ENCODE results near the gene DDX54.
"Not testable (repeated sequence)": the region's sequence is repeated elsewhere in the genome, so short reads cannot be mapped to it uniquely, and the experiment has no call there.

DDX54 gene

DNA sequence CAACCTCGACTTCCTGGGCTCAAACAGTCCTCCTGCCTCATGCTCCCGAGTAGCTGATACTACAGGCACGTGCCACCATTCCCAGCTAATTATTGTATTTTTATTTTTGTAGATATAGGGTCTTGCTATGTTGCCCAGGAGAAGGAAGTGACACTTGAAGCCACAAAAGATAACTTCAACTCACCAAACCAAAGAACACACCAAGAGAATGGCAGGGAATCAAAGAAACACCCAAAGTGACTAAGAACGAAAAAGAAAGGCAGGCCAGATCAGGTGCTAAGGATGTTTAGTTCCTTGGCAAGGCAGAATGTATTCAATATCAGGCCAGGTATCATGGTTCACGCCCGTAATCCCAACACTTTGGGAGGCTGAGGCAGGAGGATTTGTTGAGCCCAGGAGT lies 25.9 kb upstream of the DDX54 start:
- H3K9me3 ChIP-seq (ENCODE audit: control insufficient read depth, insufficient read depth, low read depth, low read length) = peaks cover 2% of the 10 kb centered on the region; the same call in 1 of the 2 replicates
- H3K4me3 ChIP-seq (ENCODE audit: low read depth, low read length) = no peak overlapping the region
- no peaks in the 10 kb centered on the region for H3K27me3 ChIP-seq (ENCODE audit: control insufficient read depth, insufficient read depth, low read length)
- H3K36me3 ChIP-seq (ENCODE audit: control insufficient read depth, insufficient read depth, low read length) = no peaks in the 10 kb centered on the region
- no peak overlapping the region for H3K9ac ChIP-seq (ENCODE audit: low read length)
- peaks cover 11% of the 10 kb centered on the region for H3K4me1 ChIP-seq (ENCODE audit: control insufficient read depth, insufficient read depth, low read length)
- H3K27ac ChIP-seq (ENCODE audit: low read depth, low read length) = no peak overlapping the region

DNA sequence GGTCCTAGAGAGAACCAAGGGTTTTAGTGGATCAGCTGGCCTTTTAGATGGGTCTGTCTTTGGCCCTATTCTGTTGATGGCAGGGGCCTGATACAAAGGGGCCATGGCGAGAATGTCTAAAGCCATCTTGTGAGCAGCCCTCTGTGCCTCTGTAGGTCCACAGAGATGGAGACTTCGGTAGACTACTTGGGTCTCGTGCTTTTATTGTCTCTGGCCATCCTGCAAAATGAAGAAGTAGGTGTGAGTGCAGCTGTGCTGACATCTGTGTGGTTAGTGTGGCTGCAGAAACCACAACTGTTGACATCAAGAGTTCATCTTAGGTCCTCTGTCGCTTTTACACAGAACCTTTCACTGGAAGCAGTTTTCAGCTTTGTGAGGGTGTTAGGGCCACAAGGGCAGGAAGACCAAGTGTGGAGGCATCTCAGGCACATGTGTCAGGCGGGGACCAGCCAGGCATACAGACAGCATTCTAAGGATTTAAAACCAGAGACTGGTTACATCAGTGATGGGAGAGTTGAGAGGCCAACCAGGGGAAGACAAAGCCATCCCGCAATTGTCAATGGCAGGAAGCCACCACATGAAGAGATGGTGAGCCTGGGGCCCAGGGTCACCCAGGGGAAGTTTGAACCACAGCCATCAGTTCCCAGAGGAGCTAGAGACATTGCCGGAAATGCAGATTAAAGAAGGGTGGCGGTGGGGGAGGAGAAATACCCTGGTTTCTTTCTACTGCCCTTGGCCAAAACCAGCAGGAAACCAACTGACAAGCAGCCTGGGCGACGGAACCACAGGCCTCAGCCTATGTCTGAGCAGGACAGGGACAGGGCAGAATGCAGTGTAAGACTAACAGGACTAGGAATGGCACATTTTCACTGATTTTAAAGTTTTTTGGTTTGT lies 23.0 kb upstream of the DDX54 start:
- H3K4me1 ChIP-seq (ENCODE audit: control insufficient read depth, insufficient read depth, low read length) = peaks cover 11% of the 10 kb centered on the region
- no peak overlapping the region for H3K9ac ChIP-seq (ENCODE audit: low read length)
- no peak overlapping the region for H3K27ac ChIP-seq (ENCODE audit: low read depth, low read length)
- H3K36me3 ChIP-seq (ENCODE audit: control insufficient read depth, insufficient read depth, low read length) = no peaks in the 10 kb centered on the region
- no peaks in the 10 kb centered on the region for H3K27me3 ChIP-seq (ENCODE audit: control insufficient read depth, insufficient read depth, low read length)
- H3K9me3 ChIP-seq (ENCODE audit: control insufficient read depth, insufficient read depth, low read depth, low read length) = peaks cover 3% of the 10 kb centered on the region; the same call in 1 of the 2 replicates
- H3K4me3 ChIP-seq (ENCODE audit: low read depth, low read length) = no peak overlapping the region

DNA sequence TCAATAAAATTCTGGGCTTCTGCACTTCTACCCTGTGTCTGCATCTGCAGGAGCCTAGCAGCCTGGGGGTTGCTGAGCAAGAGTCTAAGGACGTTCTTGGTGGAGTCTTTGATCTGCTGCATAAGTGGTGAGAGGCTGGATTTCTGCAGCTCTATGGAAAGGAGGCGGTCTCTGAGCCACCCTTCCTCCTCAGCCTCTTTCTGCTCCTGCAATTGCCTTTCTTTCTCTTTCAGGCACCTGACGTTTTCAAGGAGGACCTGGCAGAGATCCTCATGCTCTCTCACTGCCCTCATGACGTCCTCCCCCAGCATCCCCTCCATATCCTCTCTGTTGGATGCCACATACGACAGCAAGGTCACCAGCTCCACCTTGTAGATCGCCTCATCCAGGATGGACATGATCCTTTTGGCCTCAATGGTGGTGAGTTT lies 22.3 kb upstream of the DDX54 start:
- Histone ChIP-seq H3K9me3 (ENCODE audit: control insufficient read depth, insufficient read depth, low read depth, low read length) (peaks cover 3% of the 10 kb centered on the region; the same call in 1 of the 2 replicates), H3K27me3 (ENCODE audit: control insufficient read depth, insufficient read depth, low read length) (no peaks in the 10 kb centered on the region), H3K36me3 (ENCODE audit: control insufficient read depth, insufficient read depth, low read length) (no peaks in the 10 kb centered on the region), H3K9ac (ENCODE audit: low read length) (no peak overlapping the region), H3K4me1 (ENCODE audit: control insufficient read depth, insufficient read depth, low read length) (peaks cover 11% of the 10 kb centered on the region), H3K4me3 (ENCODE audit: low read depth, low read length) (no peak overlapping the region), H3K27ac (ENCODE audit: low read depth, low read length) (no peak overlapping the region)

DNA sequence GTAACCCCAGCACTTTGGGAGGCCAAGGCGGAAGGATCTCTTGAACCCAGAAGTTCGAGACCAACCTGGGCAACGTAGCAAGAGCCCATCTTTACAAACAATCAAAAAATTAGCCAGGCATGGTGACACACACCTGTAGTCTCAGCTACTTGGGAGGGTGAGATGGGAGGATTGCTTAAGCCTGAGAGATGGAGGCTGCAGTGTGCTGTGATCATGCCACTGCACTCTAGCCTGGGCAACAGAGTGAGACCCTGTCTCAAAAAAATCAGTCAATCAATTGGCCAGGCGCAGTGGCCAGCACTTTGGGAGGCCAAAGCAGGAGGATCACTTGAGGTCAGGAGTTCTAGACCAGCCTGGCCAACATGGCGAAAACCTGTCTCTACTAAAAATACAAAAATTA lies 21.5 kb upstream of the DDX54 start:
- H3K9ac ChIP-seq (ENCODE audit: low read length); H3K36me3 ChIP-seq (ENCODE audit: control insufficient read depth, insufficient read depth, low read length); H3K27me3 ChIP-seq (ENCODE audit: control insufficient read depth, insufficient read depth, low read length); H3K4me3 ChIP-seq (ENCODE audit: low read depth, low read length); H3K9me3 ChIP-seq (ENCODE audit: control insufficient read depth, insufficient read depth, low read depth, low read length); H3K27ac ChIP-seq (ENCODE audit: low read depth, low read length): not testable (repeated sequence)
- H3K4me1 ChIP-seq (ENCODE audit: control insufficient read depth, insufficient read depth, low read length) = peaks cover 11% of the 10 kb centered on the region

DNA sequence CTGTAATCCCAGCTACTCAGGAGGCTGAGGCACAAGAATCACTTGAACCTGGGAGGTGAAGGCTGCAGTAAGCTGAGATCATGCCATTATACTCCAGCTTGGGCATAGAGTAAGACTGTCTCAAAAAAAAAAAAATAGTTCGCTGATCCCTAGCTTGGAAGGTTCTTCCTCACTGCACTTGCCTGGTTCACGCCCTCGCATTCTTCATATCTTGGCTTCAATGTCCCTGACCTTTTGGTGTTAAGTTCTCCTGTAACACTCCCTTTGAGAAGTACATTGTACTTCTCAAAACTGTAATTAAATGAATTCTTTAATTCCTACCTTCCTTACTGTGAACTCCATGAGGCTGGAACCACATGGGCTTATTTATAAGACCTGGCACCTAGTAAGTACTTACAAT lies 19.5 kb upstream of the DDX54 start:
- Histone ChIP-seq H3K27me3 (ENCODE audit: control insufficient read depth, insufficient read depth, low read length) (no peaks in the 10 kb centered on the region), H3K4me3 (ENCODE audit: low read depth, low read length) (no peak overlapping the region), H3K9me3 (ENCODE audit: control insufficient read depth, insufficient read depth, low read depth, low read length) (peaks cover 3% of the 10 kb centered on the region; the same call in 1 of the 2 replicates), H3K27ac (ENCODE audit: low read depth, low read length) (no peak overlapping the region), H3K36me3 (ENCODE audit: control insufficient read depth, insufficient read depth, low read length) (no peaks in the 10 kb centered on the region), H3K9ac (ENCODE audit: low read length) (no peak overlapping the region), H3K4me1 (ENCODE audit: control insufficient read depth, insufficient read depth, low read length) (peaks cover 11% of the 10 kb centered on the region)

DNA sequence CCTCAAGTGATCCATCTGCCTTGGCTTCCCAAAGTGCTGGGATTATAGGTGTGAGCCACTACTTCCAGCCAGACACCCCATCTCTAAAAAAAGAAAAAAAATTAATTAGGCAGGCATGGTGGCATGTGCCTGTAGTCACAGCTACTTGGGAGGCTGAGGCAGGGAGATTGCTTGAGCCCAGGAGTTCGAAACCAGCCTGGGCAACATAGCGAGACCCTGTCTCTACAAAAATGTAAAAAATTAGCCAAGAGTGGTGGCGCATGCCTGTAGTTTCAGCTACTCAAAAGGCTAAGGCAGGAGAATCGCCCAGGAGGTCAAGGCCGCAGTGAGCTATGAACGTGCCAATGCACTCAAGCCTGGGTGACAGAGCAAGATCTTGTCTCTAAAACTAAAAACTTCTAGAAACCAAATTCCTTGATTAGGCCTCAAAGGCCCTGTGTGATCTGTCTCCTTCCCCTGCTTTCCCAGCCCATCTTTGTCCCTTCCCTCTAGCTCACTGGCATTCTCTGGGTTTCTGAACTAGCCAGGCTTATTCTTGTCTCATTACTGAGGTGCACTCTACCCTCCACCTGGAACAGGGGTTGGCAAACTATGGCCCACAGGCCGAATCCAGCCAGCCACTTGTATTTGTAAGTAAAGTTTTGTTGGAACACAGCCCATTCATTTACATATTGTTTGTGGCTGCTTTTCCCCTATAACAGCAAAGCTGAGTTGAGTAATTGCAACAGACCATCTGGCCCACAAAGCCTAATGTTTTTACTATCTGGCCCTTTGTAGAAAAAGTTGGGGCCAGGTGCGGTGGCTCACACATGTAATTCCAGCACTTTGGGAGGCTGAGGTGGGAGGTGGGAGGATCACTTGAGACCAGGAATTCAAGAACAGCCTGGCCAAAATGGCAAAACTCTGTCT lies 18.8 kb upstream of the DDX54 start:
- Histone ChIP-seq H3K36me3 (ENCODE audit: control insufficient read depth, insufficient read depth, low read length) (no peaks in the 10 kb centered on the region), H3K4me3 (ENCODE audit: low read depth, low read length) (no peak overlapping the region), H3K27me3 (ENCODE audit: control insufficient read depth, insufficient read depth, low read length) (no peaks in the 10 kb centered on the region), H3K27ac (ENCODE audit: low read depth, low read length) (no peak overlapping the region), H3K4me1 (ENCODE audit: control insufficient read depth, insufficient read depth, low read length) (peaks cover 11% of the 10 kb centered on the region), H3K9ac (ENCODE audit: low read length) (no peak overlapping the region), H3K9me3 (ENCODE audit: control insufficient read depth, insufficient read depth, low read depth, low read length) (peaks cover 3% of the 10 kb centered on the region; the same call in 1 of the 2 replicates)

DNA sequence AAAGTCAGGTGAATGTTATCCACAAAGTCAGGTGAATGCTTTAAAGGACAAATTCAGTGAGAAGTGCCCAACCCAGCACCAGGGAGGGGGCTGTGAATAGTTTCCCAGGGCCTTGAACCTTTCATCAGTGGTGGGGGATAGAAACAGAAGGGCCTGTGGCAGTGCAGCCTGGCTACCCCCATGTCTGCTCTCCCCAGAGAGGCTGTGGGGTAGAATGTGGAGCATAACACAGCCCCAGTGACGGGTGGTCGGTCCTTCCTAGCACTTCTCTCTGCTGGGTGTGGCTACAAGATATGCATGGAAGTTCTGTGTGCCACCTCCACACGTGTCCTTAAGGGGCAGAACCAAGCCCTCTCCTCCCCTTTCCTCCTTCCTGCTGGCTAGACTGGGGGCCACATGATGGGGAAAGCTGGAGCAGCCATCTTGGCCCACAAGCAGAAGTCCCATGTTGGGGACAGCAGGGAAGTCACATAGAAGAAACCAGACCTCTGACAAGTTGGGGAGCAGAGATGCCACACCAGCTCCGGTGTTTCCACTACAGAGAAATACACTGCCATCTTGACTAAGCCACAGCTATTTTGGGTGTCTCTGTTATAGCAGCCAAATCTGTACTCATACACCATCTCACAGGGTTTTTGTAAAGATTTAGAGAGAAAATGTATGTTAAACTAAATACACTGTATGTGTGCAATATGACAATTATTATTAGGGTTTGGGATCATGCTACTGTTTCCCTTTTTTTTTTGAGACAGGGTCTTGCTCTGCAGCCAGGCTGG lies 17.2 kb upstream of the DDX54 start:
- Histone ChIP-seq H3K9me3 (ENCODE audit: control insufficient read depth, insufficient read depth, low read depth, low read length) (peaks cover 3% of the 10 kb centered on the region; the same call in 1 of the 2 replicates), H3K4me1 (ENCODE audit: control insufficient read depth, insufficient read depth, low read length) (no peaks in the 10 kb centered on the region), H3K27me3 (ENCODE audit: control insufficient read depth, insufficient read depth, low read length) (no peaks in the 10 kb centered on the region), H3K9ac (ENCODE audit: low read length) (no peak overlapping the region), H3K36me3 (ENCODE audit: control insufficient read depth, insufficient read depth, low read length) (no peaks in the 10 kb centered on the region), H3K27ac (ENCODE audit: low read depth, low read length) (no peak overlapping the region), H3K4me3 (ENCODE audit: low read depth, low read length) (no peak overlapping the region)

DNA sequence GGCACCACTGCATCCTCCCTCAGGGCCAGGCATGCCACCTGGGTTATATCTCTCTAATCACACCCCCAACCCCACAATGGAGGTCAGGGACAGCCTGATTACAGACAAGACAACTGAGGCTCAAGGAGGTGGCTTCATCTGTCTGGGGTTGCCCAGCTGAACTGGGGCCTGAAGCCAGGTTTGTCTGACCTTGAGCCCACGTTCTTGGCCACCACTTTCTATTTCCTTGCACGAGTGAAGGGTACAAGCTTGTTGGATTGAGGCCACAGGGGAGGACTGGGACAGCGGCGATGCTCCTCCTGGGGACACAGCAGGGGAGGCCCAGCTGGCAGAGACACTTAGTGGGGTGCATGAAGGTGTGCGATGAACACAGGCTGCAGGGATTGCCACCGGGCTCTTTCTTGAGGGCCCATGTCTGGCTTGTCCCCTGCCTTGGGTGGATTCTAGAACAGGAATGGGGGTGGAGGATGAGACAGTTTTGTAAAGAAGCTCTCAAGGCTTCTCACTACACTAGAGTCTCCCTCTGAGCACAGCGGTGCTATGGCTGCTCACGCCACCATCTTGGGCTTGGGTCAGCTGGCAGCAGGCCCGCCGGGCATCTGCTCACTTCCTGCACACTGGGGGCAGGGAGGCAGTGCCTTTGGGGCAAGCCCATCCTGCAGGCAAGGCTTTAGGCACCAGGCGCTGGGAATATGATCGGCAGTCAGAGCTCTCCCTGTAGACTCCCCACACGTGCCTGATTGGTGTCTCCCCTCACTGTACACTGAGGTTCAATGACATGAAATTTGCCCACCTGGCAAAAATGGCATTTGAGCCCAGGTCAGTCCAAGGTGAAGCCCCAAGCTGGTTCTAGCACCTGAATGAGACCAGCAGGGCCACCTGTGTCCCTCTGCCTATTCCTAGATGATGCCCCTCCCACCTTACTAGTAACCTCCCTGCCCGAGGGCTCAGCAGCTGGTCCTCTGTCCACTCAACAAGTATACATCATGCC lies 16.2 kb upstream of the DDX54 start:
- Histone ChIP-seq H3K4me3 (ENCODE audit: low read depth, low read length) (no peak overlapping the region), H3K27ac (ENCODE audit: low read depth, low read length) (no peak overlapping the region), H3K4me1 (ENCODE audit: control insufficient read depth, insufficient read depth, low read length) (no peaks in the 10 kb centered on the region), H3K9me3 (ENCODE audit: control insufficient read depth, insufficient read depth, low read depth, low read length) (peaks cover 3% of the 10 kb centered on the region; the same call in 1 of the 2 replicates), H3K27me3 (ENCODE audit: control insufficient read depth, insufficient read depth, low read length) (no peaks in the 10 kb centered on the region), H3K36me3 (ENCODE audit: control insufficient read depth, insufficient read depth, low read length) (no peaks in the 10 kb centered on the region), H3K9ac (ENCODE audit: low read length) (no peak overlapping the region)

DNA sequence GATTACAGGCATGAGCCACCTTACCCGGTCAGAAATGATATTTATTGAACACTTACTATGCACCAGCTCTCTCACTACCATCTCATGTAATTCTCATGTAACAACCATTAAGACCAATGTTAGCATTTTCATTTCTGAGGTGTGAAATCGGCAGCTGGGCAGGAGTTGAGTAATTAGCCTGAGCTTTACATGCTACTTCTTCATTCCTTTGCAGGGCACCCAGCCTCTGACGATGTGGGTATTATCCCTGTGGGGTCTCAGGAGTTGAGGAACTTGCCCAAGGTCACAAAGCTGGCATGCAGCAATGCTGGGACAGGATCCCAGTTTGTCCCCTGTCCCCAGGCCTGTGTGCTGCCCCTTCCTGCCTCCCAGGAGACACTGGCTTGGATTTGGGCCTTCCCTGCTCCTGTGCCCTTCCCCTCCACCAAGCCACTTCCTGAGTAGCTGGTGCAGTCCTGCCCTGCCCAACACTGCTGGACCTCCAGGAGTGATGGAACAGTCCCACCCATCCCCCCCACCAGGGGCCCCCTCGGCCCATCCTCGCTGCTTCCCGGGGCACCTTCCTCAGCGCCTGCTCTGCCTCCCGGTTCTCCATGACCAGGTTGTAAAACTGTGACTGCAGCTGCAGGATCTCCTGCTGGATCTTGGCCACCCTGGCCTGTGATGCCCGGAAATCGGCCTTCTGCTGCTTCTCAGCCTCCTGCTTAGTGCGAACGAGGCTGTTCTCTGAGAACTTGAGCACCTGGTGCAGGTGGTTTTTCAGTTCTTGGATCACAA lies 14.9 kb upstream of the DDX54 start:
- Histone ChIP-seq H3K4me3 (ENCODE audit: low read depth, low read length) (no peak overlapping the region), H3K27me3 (ENCODE audit: control insufficient read depth, insufficient read depth, low read length) (no peaks in the 10 kb centered on the region), H3K27ac (ENCODE audit: low read depth, low read length) (no peak overlapping the region), H3K9me3 (ENCODE audit: control insufficient read depth, insufficient read depth, low read depth, low read length) (no peaks in the 10 kb centered on the region), H3K36me3 (ENCODE audit: control insufficient read depth, insufficient read depth, low read length) (no peaks in the 10 kb centered on the region), H3K4me1 (ENCODE audit: control insufficient read depth, insufficient read depth, low read length) (no peaks in the 10 kb centered on the region), H3K9ac (ENCODE audit: low read length) (no peak overlapping the region)

All from HUES6 (cell line).